ENCODE data around the gene DMBT1.

- TF ChIP-seq POLR2A (IDR thresholded peaks at IDR 0.05; ENCODE audit: extremely low read depth, insufficient read length) = no peak
- TF ChIP-seq, protein P1, sequence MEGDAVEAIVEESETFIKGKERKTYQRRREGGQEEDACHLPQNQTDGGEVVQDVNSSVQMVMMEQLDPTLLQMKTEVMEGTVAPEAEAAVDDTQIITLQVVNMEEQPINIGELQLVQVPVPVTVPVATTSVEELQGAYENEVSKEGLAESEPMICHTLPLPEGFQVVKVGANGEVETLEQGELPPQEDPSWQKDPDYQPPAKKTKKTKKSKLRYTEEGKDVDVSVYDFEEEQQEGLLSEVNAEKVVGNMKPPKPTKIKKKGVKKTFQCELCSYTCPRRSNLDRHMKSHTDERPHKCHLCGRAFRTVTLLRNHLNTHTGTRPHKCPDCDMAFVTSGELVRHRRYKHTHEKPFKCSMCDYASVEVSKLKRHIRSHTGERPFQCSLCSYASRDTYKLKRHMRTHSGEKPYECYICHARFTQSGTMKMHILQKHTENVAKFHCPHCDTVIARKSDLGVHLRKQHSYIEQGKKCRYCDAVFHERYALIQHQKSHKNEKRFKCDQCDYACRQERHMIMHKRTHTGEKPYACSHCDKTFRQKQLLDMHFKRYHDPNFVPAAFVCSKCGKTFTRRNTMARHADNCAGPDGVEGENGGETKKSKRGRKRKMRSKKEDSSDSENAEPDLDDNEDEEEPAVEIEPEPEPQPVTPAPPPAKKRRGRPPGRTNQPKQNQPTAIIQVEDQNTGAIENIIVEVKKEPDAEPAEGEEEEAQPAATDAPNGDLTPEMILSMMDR (IDR thresholded peaks at IDR 0.05; ENCODE audit: low read depth, low read length) = no peak
Measured at GRCh38 chr10:122514045-122514840, 46.3 kb upstream of the DMBT1 start.

All from NB4 (cell line).